K562 (cell line): Measurements from ENCODE around the gene SULT2B1. TPM values are rescaled to one million over a fixed set of nuclear protein-coding genes. Genes with fewer than 3 reads are reported as not detected.
A peak's percentile ranks its signal among the peaks of the same experiment; 100 is the strongest.

Experiments
- ATAC-seq: fragments of 200-7000 bp; cut with Tn5 transposase; 3 replicates; pipeline ENCODE4 v1.9.1; 2020; ENCODE audit warnings: moderate library complexity
- BruUV-seq: library from RNA; stranded (reverse); fragments of 400-500 nt; replicated peaks from 2 replicates; lab custom pipeline; 2021; lab: Mats Ljungman, UMichigan
- CTCF ChIA-PET: fragments of 300-600 bp; formaldehyde crosslinking; extraction: SDS; loops from one replicate; lab custom pipeline; 2021; ENCODE audit warnings: low intra/inter-chr PET ratio; lab: Yijun Ruan, JAX
- POLR2A ChIA-PET: fragments of 300-600, 350-650 bp; sonication (Branson Sonifier 250); formaldehyde crosslinking; extraction: SDS; loops from one replicate; lab custom pipeline; 2021; ENCODE audit warnings: antibody characterized with exemption, inconsistent platforms; lab: Yijun Ruan, JAX
- DNase-seq, 4 experiments: peaks; one replicate each; pipeline versions ENCODE4 v3.0.0 to v3.0.0-alpha.2; 2011 to 2018; ENCODE audit warnings: low spot score in 3 of 4, mixed read lengths in 3 of 4; ENCODE audit errors: extremely low read depth in 1 of 4
- FAIRE-seq: peaks from 2 replicates; lab custom pipeline; 2011; peaks lifted over from hg19 to GRCh38; lab: Jason Lieb, UNC
- H2AFZ ChIP-seq: 2 replicates; pipeline ENCODE4 v1.6.0; 2011; ENCODE audit warnings: low read depth, low read length, control low read depth, inconsistent platforms
- H3K27ac ChIP-seq: fragments of 200-600 bp; 3 replicates; pipeline ENCODE4 v1.8.0; 2011; ENCODE audit warnings: low read depth, mild to moderate bottlenecking, control low read depth, inconsistent platforms, low read length, moderate library complexity, mixed read lengths; ENCODE audit errors: extremely low read depth
- H3K27me3 ChIP-seq, 2 experiments: fragments of 300-600 bp in 1 of 2; 2 replicates in 1 of 2; 3 replicates in 1 of 2; pipeline versions ENCODE4 v1.6.0 to v1.8.0; 2011; ENCODE audit warnings: inconsistent platforms in 2 of 2, low read length in 2 of 2, mild to moderate bottlenecking in 1 of 2, mixed read lengths in 1 of 2, moderate library complexity in 1 of 2; ENCODE audit not compliant: control insufficient read depth in 2 of 2, insufficient read depth in 2 of 2
- H3K36me3 ChIP-seq: fragments of 300-600 bp; 3 replicates; pipeline ENCODE4 v1.8.0; 2011; ENCODE audit warnings: mild to moderate bottlenecking, low read length, inconsistent platforms; ENCODE audit not compliant: control insufficient read depth, insufficient read depth
- H3K4me1 ChIP-seq, 2 experiments: fragments of 200-600 bp in 1 of 2; replicated peaks in 1 of 2; 2 replicates in 1 of 2; 3 replicates in 1 of 2; pipeline versions ENCODE4 v1.5.1 to v1.8.0; 2011; ENCODE audit warnings: inconsistent platforms in 2 of 2, low read length in 2 of 2, mild to moderate bottlenecking in 1 of 2, mixed read lengths in 1 of 2, moderate library complexity in 1 of 2; ENCODE audit not compliant: control insufficient read depth in 2 of 2, insufficient read depth in 2 of 2
- H3K4me2 ChIP-seq: 2 replicates; pipeline ENCODE4 v1.6.1; 2011; ENCODE audit warnings: low read length, control low read depth, inconsistent platforms, mixed read lengths; ENCODE audit not compliant: insufficient read depth
- H3K4me3 ChIP-seq: fragments of 200-600 bp; sonication (generic), shearing (Covaris generic); 2 replicates; pipeline ENCODE4 v1.5.1; 2016; ENCODE audit warnings: control low read depth, inconsistent platforms
- H3K79me2 ChIP-seq: fragments of 200-600 bp; 3 replicates; pipeline ENCODE4 v1.8.0; 2011; ENCODE audit warnings: low read length, inconsistent platforms; ENCODE audit not compliant: control insufficient read depth, insufficient read depth
- H3K9ac ChIP-seq, 2 experiments: 2 replicates each; pipeline versions ENCODE4 v1.6.0 to v1.6.1; 2011; ENCODE audit warnings: low read depth in 2 of 2, low read length in 2 of 2, control low read depth in 1 of 2, inconsistent platforms in 1 of 2, mild to moderate bottlenecking in 1 of 2, mixed read lengths in 1 of 2; ENCODE audit not compliant: insufficient read depth in 1 of 2
- H3K9me1 ChIP-seq: one replicate; pipeline ENCODE4 v1.6.0; 2011; ENCODE audit warnings: inconsistent platforms, mild to moderate bottlenecking, low read length, moderate library complexity; ENCODE audit not compliant: control insufficient read depth, insufficient read depth
- H3K9me3 ChIP-seq: replicated peaks from 2 replicates; pipeline ENCODE4 v1.5.1; 2011; ENCODE audit warnings: low read depth, low read length, inconsistent platforms; ENCODE audit not compliant: control insufficient read depth, insufficient read depth
- H4K20me1 ChIP-seq: replicated peaks from 2 replicates; pipeline ENCODE4 v1.6.1; 2011; ENCODE audit warnings: low read length, inconsistent platforms, mixed read lengths; ENCODE audit not compliant: control insufficient read depth, insufficient read depth
- ADNP ChIP-seq: fragments of 200-800 bp; sonication (Bioruptor generic); IDR thresholded peaks from 2 replicates; pipeline ENCODE4 v1.6.1; 2016; ENCODE audit warnings: missing genetic modification characterization, missing compliant biosample characterization
- FOXK1 ChIP-seq: sonication (generic); formaldehyde crosslinking; IDR thresholded peaks from 2 replicates; pipeline ENCODE4 v1.8.0; 2022; ENCODE audit warnings: missing genetic modification reagents, mild to moderate bottlenecking, borderline replicate concordance
- HMG20A ChIP-seq: fragments of 450-650 bp; formaldehyde crosslinking; conservative IDR thresholded peaks from 2 replicates; pipeline ENCODE4 v1.4.0; 2020; ENCODE audit warnings: mild to moderate bottlenecking, mixed read lengths
- HMG20B ChIP-seq: fragments of 250-450 bp; sonication (Bioruptor Pico); IDR thresholded peaks from 2 replicates; pipeline ENCODE4 v1.5.0; 2021; ENCODE audit warnings: mild to moderate bottlenecking
- HNRNPUL1 ChIP-seq: fragments of 200-400 bp; formaldehyde crosslinking; IDR thresholded peaks from 2 replicates; pipeline ENCODE4 v1.6.1; 2017; ENCODE audit warnings: low read length
- KHSRP ChIP-seq: fragments of 450-650 bp; IDR thresholded peaks from 2 replicates; pipeline ENCODE4 v1.6.1; 2017
- KLF16 ChIP-seq: IDR thresholded peaks from 2 replicates; pipeline ENCODE4 v1.6.1; 2016; ENCODE audit warnings: antibody characterized with exemption
- LARP7 ChIP-seq: fragments of 450-650 bp; IDR thresholded peaks from 2 replicates; pipeline ENCODE4 v1.6.1; 2016
- LEF1 ChIP-seq: fragments of 450-650 bp; IDR thresholded peaks from 2 replicates; pipeline ENCODE4 v1.6.1; 2016; ENCODE audit warnings: mild to moderate bottlenecking
- NELFE ChIP-seq: IDR thresholded peaks from 2 replicates; pipeline ENCODE4 v1.6.1; 2011; ENCODE audit warnings: mild to moderate bottlenecking; ENCODE audit not compliant: insufficient read depth, insufficient read length
- PHB2 ChIP-seq: fragments of 450-650 bp; IDR thresholded peaks from 2 replicates; pipeline ENCODE4 v1.6.1; 2017; ENCODE audit warnings: low read depth
- RUNX1 ChIP-seq: sonication (generic); IDR thresholded peaks from 2 replicates; pipeline ENCODE4 v1.6.1; 2016; ENCODE audit warnings: antibody characterized with exemption, low read depth
- SIN3B ChIP-seq: fragments of 450-650 bp; IDR thresholded peaks from 2 replicates; pipeline ENCODE4 v1.6.1; 2017; ENCODE audit warnings: low read depth, mild to moderate bottlenecking, moderate library complexity
- TAF9B ChIP-seq: fragments of 450-650 bp; IDR thresholded peaks from 2 replicates; pipeline ENCODE4 v1.6.1; 2018; ENCODE audit warnings: mild to moderate bottlenecking; ENCODE audit not compliant: partially characterized antibody
- UBTF ChIP-seq, 2 experiments: IDR thresholded peaks; 2 replicates each; pipeline ENCODE4 v1.6.1; 2012; ENCODE audit warnings: improper control_type of control experiment in 2 of 2, low read depth in 2 of 2, low read length in 2 of 2, borderline replicate concordance in 1 of 2
- XRCC3 ChIP-seq: fragments of 450-650 bp; IDR thresholded peaks from 2 replicates; pipeline ENCODE4 v1.6.1; 2017; ENCODE audit warnings: mild to moderate bottlenecking, moderate library complexity
- ZBTB34 ChIP-seq: fragments of 250-450 bp; sonication (Bioruptor Pico); IDR thresholded peaks from 2 replicates; pipeline ENCODE4 v1.8.0; 2021; ENCODE audit warnings: mild to moderate bottlenecking, moderate library complexity
- ZNF583 ChIP-seq: fragments of 250-450 bp; sonication (Bioruptor Pico); IDR thresholded peaks from 2 replicates; pipeline ENCODE4 v1.4.0; 2020
- ZNF699 ChIP-seq: fragments of 250-450 bp; sonication (Bioruptor Pico); IDR thresholded peaks from 2 replicates; pipeline ENCODE4 v1.8.0; 2021; ENCODE audit warnings: mild to moderate bottlenecking, moderate library complexity; ENCODE audit not compliant: insufficient replicate concordance
- WGBS: fragments of 100-300 bp; shearing (Covaris generic); methylation state at CpG from one replicate; pipeline ENCODE4 v1.1.6; 2016; ENCODE audit warnings: low coverage, mixed read lengths; ENCODE audit not compliant: insufficient coverage; ENCODE audit errors: missing lambda C conversion rate; 5-methylcytosine and 5-hydroxymethylcytosine counted together
- in situ Hi-C: fragments of 300-500 bp; cut with MboI; formaldehyde crosslinking; loops from 4 replicates; pipeline ENCODE4 v1.15.0; 2018; ENCODE audit warnings: inconsistent platforms, mixed read lengths
- intact Hi-C: fragments of 100-400 bp; cut with micrococcal nuclease; formaldehyde crosslinking; loops from 2 replicates; pipeline ENCODE4 v1.14.2; 2022
- polyA plus RNA-seq, 8 experiments: library from polyadenylated mRNA; depleted of rRNA in 4 of 8; stranded (reverse) in 5 of 8; unstranded in 3 of 8; fragments of >200 nt; fragmentation: Nextera tagmentation in 2 of 8; fragmentation: Illumina TruSeq in 1 of 8; extraction: Ambion mirVana in 2 of 8; extraction: Trizol in 1 of 8; gene quantifications; 2 replicates each; pipeline versions ENCODE4 v1.2.1 to v1.2.3, GENCODE V29; 2011 to 2014; ENCODE audit warnings: inconsistent platforms in 1 of 8, missing spikeins in 1 of 8
- total RNA-seq, 7 experiments: library from RNA; depleted of rRNA in 6 of 7; stranded (reverse); fragments of >200 nt in 6 of 7; fragmentation: Illumina TruSeq in 2 of 7; extraction: Trizol in 2 of 7; gene quantifications; 2 replicates each; pipeline versions ENCODE4 v1.2.1 to v1.2.3, GENCODE V29; 2011 to 2021; ENCODE audit warnings: low replicate concordance in 1 of 7
- TF ChIP-seq, protein P1 (sequence below): fragments of 450-650 bp; IDR thresholded peaks from 2 replicates; pipeline ENCODE4 v1.7.0; 2016; ENCODE audit warnings: borderline replicate concordance

The SULT2B1 gene
- total and polyA plus RNA-seq, 9 of the 15 experiments (the other 6 are each of a cell fraction or from before 2014, with no cell fraction given) = 0.09 to 0.62 (median 0.22) TPM; not detected in 2

DNA sequence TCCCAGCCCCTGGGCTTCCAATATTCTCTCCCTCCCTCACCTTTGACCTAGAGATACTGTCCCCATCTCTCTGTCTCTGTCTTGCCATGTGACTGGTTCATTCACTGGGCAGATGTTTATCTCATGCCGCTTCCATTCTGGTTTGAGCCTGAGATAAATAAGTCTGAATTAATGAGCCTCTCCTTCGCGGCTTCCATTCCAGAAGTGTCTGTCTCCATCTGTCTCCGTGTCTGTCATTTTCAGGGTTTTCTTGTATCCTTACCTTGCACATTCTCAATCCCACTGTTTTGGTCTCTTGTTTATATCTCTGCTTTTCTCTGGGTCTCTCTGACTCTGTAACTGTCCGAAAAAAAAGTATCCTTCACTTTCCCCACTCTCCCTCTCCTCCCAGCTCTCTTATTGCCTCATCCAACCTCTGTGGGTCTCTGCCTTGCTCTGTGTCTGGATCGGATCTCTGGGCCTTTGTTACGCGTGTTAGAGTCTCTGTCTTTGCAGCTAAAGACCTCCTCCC lies 71.6 kb downstream of the SULT2B1 start:
- ChIA-PET CTCF (no interaction called here), POLR2A (interaction anchor here (0.6 to 2.2 kb wide), 6 partner anchors 10 to 298 kb away, joined by 3 to 13 read pairs (median 4); partner anchors contain the start of gene EMP3)
- Histone ChIP-seq H3K27ac (peak overlapping the region; percentile 72), H3K4me3 (peak overlapping the region; percentile 21), H2AFZ (peak overlapping the region; percentile 93), H3K9me1 (no peaks in the 10 kb centered on the region), H3K4me1 (peaks cover 25 to 59% of the 10 kb centered on the region in 2 experiments), H3K9ac (peak overlapping the region; percentile 67 to 70), H3K4me2 (peak overlapping the region; percentile 84), H4K20me1 (no peaks in the 10 kb centered on the region), H3K36me3 (peaks cover 2% of the 10 kb centered on the region; the same call in 1 of the 3 replicates), H3K9me3 (no peaks in the 10 kb centered on the region), H3K79me2 (peaks cover 14% of the 10 kb centered on the region), H3K27me3 (no peaks in the 10 kb centered on the region)
- BruUV-seq = no TSS peak
- ATAC-seq = no peak
- DNase-seq = peak in 1 of 4 experiments; percentile 36
- peak; percentile 64 for FAIRE-seq
- in situ Hi-C loops = no loop called here
- WGBS = 8% methylated on average over 8 of the region's 8 CpGs
- intact Hi-C loops = no loop called here
- TF ChIP-seq HMG20A (no peak), FOXK1 (CRISPR knock-in tag) (peak; percentile 59; the same call in 1 of the 2 replicates), KHSRP (no peak), LEF1 (peak; percentile 43; the same call in 1 of the 2 replicates), XRCC3 (no peak), ZNF583 (CRISPR knock-in tag) (no peak; the same call in 1 of the 2 replicates), LARP7 (0 out of 2 replicates have a peak, but pooled peaks have one; percentile 22), ZBTB34 (no peak), ADNP (tag) (no peak), PHB2 (peak; percentile 59; the same call in 1 of the 2 replicates), NELFE (no peak), SIN3B (no peak), RUNX1 (no peak), ZNF699 (CRISPR knock-in tag) (no peak), KLF16 (no peak), HMG20B (CRISPR knock-in tag) (no peak), UBTF (IDR thresholded peaks at IDR 0.05; ENCODE audit: borderline replicate concordance in 1 of 2, low read depth in 2 of 2, low read length in 2 of 2) (no peak), TAF9B (no peak), HNRNPUL1 (no peak)
- TF ChIP-seq, protein P1, sequence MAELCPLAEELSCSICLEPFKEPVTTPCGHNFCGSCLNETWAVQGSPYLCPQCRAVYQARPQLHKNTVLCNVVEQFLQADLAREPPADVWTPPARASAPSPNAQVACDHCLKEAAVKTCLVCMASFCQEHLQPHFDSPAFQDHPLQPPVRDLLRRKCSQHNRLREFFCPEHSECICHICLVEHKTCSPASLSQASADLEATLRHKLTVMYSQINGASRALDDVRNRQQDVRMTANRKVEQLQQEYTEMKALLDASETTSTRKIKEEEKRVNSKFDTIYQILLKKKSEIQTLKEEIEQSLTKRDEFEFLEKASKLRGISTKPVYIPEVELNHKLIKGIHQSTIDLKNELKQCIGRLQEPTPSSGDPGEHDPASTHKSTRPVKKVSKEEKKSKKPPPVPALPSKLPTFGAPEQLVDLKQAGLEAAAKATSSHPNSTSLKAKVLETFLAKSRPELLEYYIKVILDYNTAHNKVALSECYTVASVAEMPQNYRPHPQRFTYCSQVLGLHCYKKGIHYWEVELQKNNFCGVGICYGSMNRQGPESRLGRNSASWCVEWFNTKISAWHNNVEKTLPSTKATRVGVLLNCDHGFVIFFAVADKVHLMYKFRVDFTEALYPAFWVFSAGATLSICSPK = 0 out of 2 replicates have a peak, but pooled peaks have one; percentile 47
